Mesangial cell (primary cell): ENCODE results near the gene RAB36. TPM values are rescaled to one million over a fixed set of nuclear protein-coding genes. Genes with fewer than 3 reads are reported as not detected.

ENCODE experiments used
- total RNA-seq: library from RNA; depleted of rRNA; stranded (reverse); fragments of >200 nt; gene quantifications from 2 replicates; pipeline ENCODE4 v1.2.3, GENCODE V29; 2015

Gene RAB36
- 4.7 and 8.9 TPM in 2 replicates for total RNA-seq

DNA sequence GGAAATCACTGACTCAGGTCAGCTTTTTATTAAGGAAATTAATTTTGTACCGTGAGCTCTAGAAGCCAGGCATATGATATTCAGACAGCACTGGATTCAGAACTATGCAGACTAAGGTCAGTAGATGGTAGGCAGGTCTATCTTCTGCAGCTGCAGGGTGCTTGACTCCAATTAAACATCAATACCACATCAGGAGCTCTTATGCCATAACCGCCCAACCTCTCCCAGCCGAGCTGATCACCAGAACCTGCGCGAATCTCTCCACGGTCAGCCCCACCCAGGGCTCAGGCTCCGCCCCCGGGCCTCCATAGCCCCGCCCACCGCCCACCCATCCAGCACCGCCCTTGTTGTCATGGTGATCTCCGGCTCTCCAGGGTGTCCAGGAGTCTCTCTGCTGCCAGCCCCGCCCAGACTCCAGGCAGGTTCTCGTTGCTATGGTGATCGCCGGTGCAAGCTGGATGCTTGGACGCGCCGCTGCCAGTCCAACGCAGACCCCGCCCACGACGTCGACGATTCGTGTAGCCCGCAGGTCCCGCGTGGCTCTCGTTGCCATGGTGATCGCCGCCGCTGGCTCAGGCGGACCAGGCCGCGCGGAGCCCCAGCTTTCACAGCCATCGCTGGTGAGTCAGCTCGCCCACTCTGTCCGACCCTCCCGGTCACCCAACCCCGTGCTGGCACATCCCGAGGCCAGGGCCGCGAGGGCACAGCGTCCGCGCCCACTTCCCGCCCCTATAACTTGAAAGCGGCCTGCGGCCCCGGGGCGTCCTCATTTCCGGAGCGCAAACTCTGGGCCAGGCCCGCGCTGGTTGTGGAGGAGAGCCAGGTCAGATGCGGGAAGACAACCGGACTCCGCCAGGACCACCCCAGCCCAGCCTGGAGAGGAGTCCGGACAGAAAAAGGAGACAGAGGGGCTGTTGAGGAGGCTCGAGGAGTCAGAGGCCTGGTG is at the start of gene RAB36:
RAB36 (plus strand) TSS at position 546 of the 946 bp plus-strand sequence. CDS start 1,140 bp downstream, outside the sequence.

GRCh38 chr22:23180301-23180892 is 35.1 kb downstream of the RAB36 start, which contains the start of gene BCR:
Gene BCR, plus strand, starts transcription at chr22:23180509. Its CDS starts 452 bp downstream, at chr22:23180961.

Other genes starting within 250 kb of the RAB36 start
- 1.3 and 3.5 TPM in 2 replicates for gene GNAZ, start 75.0 kb upstream of the RAB36 start, total RNA-seq
- 0.33 and 2.2 TPM in 2 replicates for gene RSPH14, start 3.5 kb upstream of the RAB36 start, total RNA-seq
- gene BCR, start 35.0 kb downstream of the RAB36 start, total RNA-seq, result 37.6 and 51.7 TPM in 2 replicates